Mesenchymal stem cell (in vitro differentiated cells and primary cell): ENCODE data around the gene ANKHD1.
A peak's percentile ranks its signal among the peaks of the same experiment; 100 is the strongest.

Experiments
- DNase-seq: peaks from one replicate; pipeline ENCODE4 v3.0.0-alpha.2; 2013
- H2AFZ ChIP-seq: one replicate; pipeline ENCODE4 v1.6.1; 2013; ENCODE audit warnings: low read depth, mild to moderate bottlenecking, control low read depth, inconsistent platforms, low read length, moderate library complexity
- H2AK5ac ChIP-seq: 2 replicates; pipeline ENCODE4 v1.6.1; 2013; ENCODE audit warnings: low read length, moderate library complexity, mild to moderate bottlenecking, inconsistent platforms; ENCODE audit not compliant: severe bottlenecking
- H2BK120ac ChIP-seq: one replicate; pipeline ENCODE4 v1.6.1; 2013; ENCODE audit warnings: low read depth, mild to moderate bottlenecking, inconsistent platforms, low read length, moderate library complexity
- H2BK12ac ChIP-seq, 2 experiments: one replicate each; pipeline ENCODE4 v1.6.1; 2013; ENCODE audit warnings: inconsistent platforms in 2 of 2, low read length in 2 of 2, mild to moderate bottlenecking in 2 of 2, moderate library complexity in 2 of 2, control low read depth in 1 of 2
- H2BK15ac ChIP-seq: one replicate; pipeline ENCODE4 v1.6.1; 2013; ENCODE audit warnings: mild to moderate bottlenecking, low read depth, inconsistent platforms; ENCODE audit not compliant: poor library complexity, severe bottlenecking
- H2BK5ac ChIP-seq: 2 replicates; pipeline ENCODE4 v1.6.1; 2013; ENCODE audit warnings: low read depth, mild to moderate bottlenecking, low read length, control low read depth, inconsistent platforms; ENCODE audit not compliant: poor library complexity, severe bottlenecking
- H3K14ac ChIP-seq, 2 experiments: one replicate each; pipeline ENCODE4 v1.6.1; 2013; ENCODE audit warnings: inconsistent platforms in 2 of 2, low read length in 2 of 2, control low read depth in 1 of 2, mild to moderate bottlenecking in 1 of 2, moderate library complexity in 1 of 2
- H3K18ac ChIP-seq, 2 experiments: one replicate each; pipeline ENCODE4 v1.6.1; 2013; ENCODE audit warnings: inconsistent platforms in 2 of 2, low read length in 2 of 2, control low read depth in 1 of 2, low read depth in 1 of 2, mild to moderate bottlenecking in 1 of 2
- H3K23ac ChIP-seq, 2 experiments: one replicate each; pipeline ENCODE4 v1.6.1; 2013; ENCODE audit warnings: inconsistent platforms in 2 of 2, low read length in 2 of 2, mild to moderate bottlenecking in 2 of 2, moderate library complexity in 2 of 2, control low read depth in 1 of 2
- H3K27ac ChIP-seq: 2 replicates; pipeline ENCODE4 v1.5.1; 2013; ENCODE audit warnings: mild to moderate bottlenecking, moderate library complexity, low read length, control low read depth, inconsistent platforms; ENCODE audit not compliant: poor library complexity, severe bottlenecking
- H3K27me3 ChIP-seq, 2 experiments: 2 replicates each; pipeline versions ENCODE4 v1.6.1 to v1.7.0; 2013; ENCODE audit warnings: low read length in 2 of 2, mild to moderate bottlenecking in 2 of 2, moderate library complexity in 2 of 2, control low read depth in 1 of 2, inconsistent platforms in 1 of 2; ENCODE audit not compliant: control insufficient read depth in 1 of 2, insufficient read depth in 1 of 2
- H3K36me3 ChIP-seq, 2 experiments: 2 replicates each; pipeline versions ENCODE4 v1.6.1 to v1.7.0; 2013; ENCODE audit warnings: low read length in 2 of 2, control low read depth in 1 of 2, inconsistent platforms in 1 of 2, low read depth in 1 of 2, mild to moderate bottlenecking in 1 of 2; ENCODE audit not compliant: insufficient read depth in 2 of 2, control insufficient read depth in 1 of 2
- H3K4ac ChIP-seq, 2 experiments: one replicate each; pipeline ENCODE4 v1.6.1; 2013; ENCODE audit warnings: inconsistent platforms in 2 of 2, low read length in 2 of 2, mild to moderate bottlenecking in 2 of 2, moderate library complexity in 2 of 2, control low read depth in 1 of 2, low read depth in 1 of 2
- H3K4me1 ChIP-seq: 2 replicates; pipeline ENCODE4 v1.6.1; 2013; ENCODE audit warnings: low read depth, low read length, control low read depth; ENCODE audit not compliant: control insufficient read depth, insufficient read depth
- H3K4me2 ChIP-seq: 2 replicates; pipeline ENCODE4 v1.6.1; 2013; ENCODE audit warnings: low read length, mild to moderate bottlenecking, inconsistent platforms; ENCODE audit not compliant: poor library complexity, severe bottlenecking
- H3K4me3 ChIP-seq, 2 experiments: 2 replicates each; pipeline versions ENCODE4 v1.5.1 to v1.7.0; 2013; ENCODE audit warnings: low read length in 2 of 2, mild to moderate bottlenecking in 2 of 2, control low read depth in 1 of 2, low read depth in 1 of 2; ENCODE audit not compliant: insufficient read depth in 1 of 2
- H3K79me1 ChIP-seq: replicated peaks from 2 replicates; pipeline ENCODE4 v1.6.1; 2013; ENCODE audit warnings: mild to moderate bottlenecking, control low read depth, low read length, inconsistent platforms; ENCODE audit not compliant: poor library complexity, severe bottlenecking
- H3K9ac ChIP-seq: 2 replicates; pipeline ENCODE4 v1.7.0; 2013; ENCODE audit warnings: mild to moderate bottlenecking, low read length, moderate library complexity
- H3K9me3 ChIP-seq: 2 replicates; pipeline ENCODE4 v1.7.0; 2013; ENCODE audit warnings: mild to moderate bottlenecking, low read length; ENCODE audit not compliant: control insufficient read depth
- H4K8ac ChIP-seq: one replicate; pipeline ENCODE4 v1.6.1; 2013; ENCODE audit warnings: inconsistent platforms, mild to moderate bottlenecking, low read length, moderate library complexity
- H4K91ac ChIP-seq: one replicate; pipeline ENCODE4 v1.6.1; 2013; ENCODE audit warnings: mild to moderate bottlenecking, low read length, inconsistent platforms
- WGBS: methylation state at CpG from one replicate; pipeline ENCODE4 v1.1.7; 2013; ENCODE audit warnings: mixed read lengths; 5-methylcytosine and 5-hydroxymethylcytosine counted together

The ANKHD1 gene

GRCh38 chr5:140468188-140468587, 66.6 kb downstream of the ANKHD1 start:
- no peak overlapping the region for H4K8ac ChIP-seq
- no peak overlapping the region for H3K4me2 ChIP-seq
- H2AK5ac ChIP-seq, result no peak overlapping the region
- no peak overlapping the region for H3K14ac ChIP-seq
- no peak overlapping the region for H3K18ac ChIP-seq
- no peak for DNase-seq
- no peak overlapping the region for H3K9ac ChIP-seq
- H3K4me1 ChIP-seq, result no peaks in the 10 kb centered on the region
- H2BK5ac ChIP-seq, result no peak overlapping the region
- no peaks in the 10 kb centered on the region for H3K9me3 ChIP-seq
- H3K23ac ChIP-seq, result no peak overlapping the region
- H2AFZ ChIP-seq, result no peak overlapping the region
- no peak overlapping the region for H4K91ac ChIP-seq
- H3K4ac ChIP-seq, result no peak overlapping the region
- H3K79me1 ChIP-seq, result peaks cover 11% of the 10 kb centered on the region
- no peaks in the 10 kb centered on the region for H3K27me3 ChIP-seq
- H2BK12ac ChIP-seq, result no peak overlapping the region
- 97% methylated on average over 3 of the region's 3 CpGs for WGBS
- peaks cover 3 to 52% of the 10 kb centered on the region in 2 experiments for H3K36me3 ChIP-seq
- no peak overlapping the region for H2BK120ac ChIP-seq
- H3K4me3 ChIP-seq, result no peak overlapping the region
- H2BK15ac ChIP-seq, result no peak overlapping the region
- H3K27ac ChIP-seq, result no peak overlapping the region

- H2BK5ac ChIP-seq, result no peak overlapping the region
Measured at GRCh38 chr5:140469259-140469658, 67.6 kb downstream of the ANKHD1 start.

GRCh38 chr5:140480310-140481014, 78.8 kb downstream of the ANKHD1 start:
- Histone ChIP-seq H3K4ac (no peak overlapping the region), H3K9ac (peak overlapping the region; percentile 70), H2BK15ac (no peak overlapping the region), H3K27ac (no peak overlapping the region), H2AFZ (no peak overlapping the region), H3K18ac (no peak overlapping the region), H3K23ac (no peak overlapping the region), H3K4me3 (no peak overlapping the region), H4K8ac (no peak overlapping the region), H3K4me1 (no peaks in the 10 kb centered on the region), H2AK5ac (no peak overlapping the region), H3K14ac (no peak overlapping the region), H4K91ac (no peak overlapping the region), H2BK5ac (no peak overlapping the region), H2BK120ac (no peak overlapping the region), H3K36me3 (peaks cover 4 to 36% of the 10 kb centered on the region in 2 experiments), H2BK12ac (no peak overlapping the region), H3K27me3 (no peaks in the 10 kb centered on the region), H3K4me2 (no peak overlapping the region), H3K9me3 (no peaks in the 10 kb centered on the region), H3K79me1 (peaks cover 3% of the 10 kb centered on the region)
- 100% methylated on average over 1 of the region's 3 CpGs for WGBS
- no peak for DNase-seq

More at GRCh38 chr5:140469259-140469658, 67.6 kb downstream of the ANKHD1 start:
- Histone ChIP-seq H2AK5ac (no peak overlapping the region), H2BK120ac (no peak overlapping the region), H3K79me1 (peaks cover 7% of the 10 kb centered on the region), H3K18ac (no peak overlapping the region), H3K9me3 (no peaks in the 10 kb centered on the region), H2BK15ac (no peak overlapping the region), H4K91ac (no peak overlapping the region), H3K4ac (no peak overlapping the region), H3K27me3 (no peaks in the 10 kb centered on the region), H3K27ac (no peak overlapping the region), H3K36me3 (peaks cover 3 to 54% of the 10 kb centered on the region in 2 experiments), H2BK12ac (no peak overlapping the region), H3K4me2 (no peak overlapping the region), H3K4me3 (no peak overlapping the region), H3K23ac (no peak overlapping the region), H2AFZ (no peak overlapping the region), H3K14ac (no peak overlapping the region), H3K4me1 (no peaks in the 10 kb centered on the region), H3K9ac (no peak overlapping the region), H4K8ac (no peak overlapping the region)
- WGBS, result 100% methylated on average over 1 of the region's 6 CpGs
- no peak for DNase-seq

- Histone ChIP-seq H3K36me3 (peaks cover 4 to 42% of the 10 kb centered on the region in 2 experiments), H3K4me1 (no peaks in the 10 kb centered on the region), H4K8ac (no peak overlapping the region), H3K4ac (no peak overlapping the region), H2BK120ac (no peak overlapping the region), H2AK5ac (no peak overlapping the region), H3K9me3 (no peaks in the 10 kb centered on the region), H2BK15ac (no peak overlapping the region), H2BK5ac (no peak overlapping the region), H4K91ac (no peak overlapping the region), H2AFZ (no peak overlapping the region), H3K27ac (no peak overlapping the region), H3K4me3 (no peak overlapping the region), H3K27me3 (no peaks in the 10 kb centered on the region), H3K18ac (no peak overlapping the region), H3K79me1 (peaks cover 3% of the 10 kb centered on the region), H3K4me2 (no peak overlapping the region), H2BK12ac (no peak overlapping the region), H3K23ac (no peak overlapping the region), H3K14ac (no peak overlapping the region), H3K9ac (no peak overlapping the region)
- no CpG with 5 or more reads among the region's 2 CpGs for WGBS
- DNase-seq, result no peak
Measured at GRCh38 chr5:140481758-140482157, 80.1 kb downstream of the ANKHD1 start.
